Brain microvascular endothelial cell (primary cell): ENCODE data around the gene GNG7.

ENCODE experiments used
- DNase-seq: peaks from one replicate; pipeline ENCODE4 v3.0.0-alpha.2; 2020
- H3K27ac ChIP-seq: fragments of 250-450 bp; sonication (Bioruptor Pico); 2 replicates; pipeline ENCODE4 v1.5.1; 2020; ENCODE audit warnings: mild to moderate bottlenecking, moderate library complexity
- H3K27me3 ChIP-seq: fragments of 250-450 bp; sonication (Bioruptor Pico); replicated peaks from 2 replicates; pipeline ENCODE4 v1.5.1; 2020; ENCODE audit warnings: mild to moderate bottlenecking
- H3K36me3 ChIP-seq: fragments of 250-450 bp; sonication (Bioruptor Pico); replicated peaks from 2 replicates; pipeline ENCODE4 v1.5.1; 2020; ENCODE audit warnings: mild to moderate bottlenecking
- H3K4me3 ChIP-seq: 2 replicates; pipeline ENCODE4 v1.5.1; 2011; ENCODE audit warnings: low read depth, mild to moderate bottlenecking, control low read depth, low read length, moderate library complexity
- in situ Hi-C: cut with HindIII; loops from 2 replicates; pipeline ENCODE4 v1.10.0; 2017; ENCODE audit warnings: low sequenced_read_pairs, low pct_ligation_motif_present
- TF ChIP-seq, protein P1 (sequence below): IDR thresholded peaks from 2 replicates; pipeline ENCODE4 v1.5.1; 2011; ENCODE audit warnings: low read depth, mild to moderate bottlenecking, moderate library complexity, low read length, control low read depth, inconsistent platforms; ENCODE audit errors: missing control alignments

GNG7 gene

GRCh38 chr19:2528675-2529101 is 173.8 kb downstream of the GNG7 start:
- in situ Hi-C loops: no loop called here
- H3K36me3 ChIP-seq: no peaks in the 10 kb centered on the region
- H3K4me3 ChIP-seq: no peak overlapping the region
- H3K27me3 ChIP-seq: no peaks in the 10 kb centered on the region
- H3K27ac ChIP-seq: peak overlapping the region; percentile 68
- TF ChIP-seq, protein P1, sequence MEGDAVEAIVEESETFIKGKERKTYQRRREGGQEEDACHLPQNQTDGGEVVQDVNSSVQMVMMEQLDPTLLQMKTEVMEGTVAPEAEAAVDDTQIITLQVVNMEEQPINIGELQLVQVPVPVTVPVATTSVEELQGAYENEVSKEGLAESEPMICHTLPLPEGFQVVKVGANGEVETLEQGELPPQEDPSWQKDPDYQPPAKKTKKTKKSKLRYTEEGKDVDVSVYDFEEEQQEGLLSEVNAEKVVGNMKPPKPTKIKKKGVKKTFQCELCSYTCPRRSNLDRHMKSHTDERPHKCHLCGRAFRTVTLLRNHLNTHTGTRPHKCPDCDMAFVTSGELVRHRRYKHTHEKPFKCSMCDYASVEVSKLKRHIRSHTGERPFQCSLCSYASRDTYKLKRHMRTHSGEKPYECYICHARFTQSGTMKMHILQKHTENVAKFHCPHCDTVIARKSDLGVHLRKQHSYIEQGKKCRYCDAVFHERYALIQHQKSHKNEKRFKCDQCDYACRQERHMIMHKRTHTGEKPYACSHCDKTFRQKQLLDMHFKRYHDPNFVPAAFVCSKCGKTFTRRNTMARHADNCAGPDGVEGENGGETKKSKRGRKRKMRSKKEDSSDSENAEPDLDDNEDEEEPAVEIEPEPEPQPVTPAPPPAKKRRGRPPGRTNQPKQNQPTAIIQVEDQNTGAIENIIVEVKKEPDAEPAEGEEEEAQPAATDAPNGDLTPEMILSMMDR: no peak
- no peak for DNase-seq

DNA sequence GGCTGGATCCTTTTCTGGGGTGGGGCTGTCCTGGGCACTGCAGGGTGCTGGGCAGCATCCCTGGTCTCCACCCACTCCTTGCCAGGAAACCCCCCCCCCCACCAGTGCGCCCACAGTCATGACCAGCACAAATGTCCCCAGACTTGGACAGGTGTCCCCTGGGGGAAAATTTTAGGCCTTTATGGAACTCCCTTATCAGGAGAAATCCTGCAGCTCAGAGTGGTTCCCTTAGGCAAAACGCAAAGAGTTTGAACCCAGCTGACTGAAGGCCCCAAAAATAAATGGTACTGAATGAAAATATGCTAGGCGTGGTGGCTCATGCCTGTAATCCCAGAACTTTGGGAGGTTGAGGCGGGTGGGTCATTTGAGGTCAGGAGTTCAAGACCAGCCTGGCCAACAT is 174.8 kb downstream of the GNG7 start:
- Histone ChIP-seq H3K27me3 (no peaks in the 10 kb centered on the region), H3K4me3 (no peak overlapping the region), H3K36me3 (no peaks in the 10 kb centered on the region), H3K27ac (no peak overlapping the region)
- DNase-seq: no peak
- in situ Hi-C loops: no loop called here
- TF ChIP-seq, protein P1: no peak

- no peak overlapping the region for H3K4me3 ChIP-seq
- H3K36me3 ChIP-seq: no peaks in the 10 kb centered on the region
- DNase-seq: no peak
- in situ Hi-C loops: no loop called here
- H3K27ac ChIP-seq: no peak overlapping the region
- no peaks in the 10 kb centered on the region for H3K27me3 ChIP-seq
- TF ChIP-seq, protein P1: no peak
Measured at GRCh38 chr19:2527171-2527570, 175.3 kb downstream of the GNG7 start.

DNA sequence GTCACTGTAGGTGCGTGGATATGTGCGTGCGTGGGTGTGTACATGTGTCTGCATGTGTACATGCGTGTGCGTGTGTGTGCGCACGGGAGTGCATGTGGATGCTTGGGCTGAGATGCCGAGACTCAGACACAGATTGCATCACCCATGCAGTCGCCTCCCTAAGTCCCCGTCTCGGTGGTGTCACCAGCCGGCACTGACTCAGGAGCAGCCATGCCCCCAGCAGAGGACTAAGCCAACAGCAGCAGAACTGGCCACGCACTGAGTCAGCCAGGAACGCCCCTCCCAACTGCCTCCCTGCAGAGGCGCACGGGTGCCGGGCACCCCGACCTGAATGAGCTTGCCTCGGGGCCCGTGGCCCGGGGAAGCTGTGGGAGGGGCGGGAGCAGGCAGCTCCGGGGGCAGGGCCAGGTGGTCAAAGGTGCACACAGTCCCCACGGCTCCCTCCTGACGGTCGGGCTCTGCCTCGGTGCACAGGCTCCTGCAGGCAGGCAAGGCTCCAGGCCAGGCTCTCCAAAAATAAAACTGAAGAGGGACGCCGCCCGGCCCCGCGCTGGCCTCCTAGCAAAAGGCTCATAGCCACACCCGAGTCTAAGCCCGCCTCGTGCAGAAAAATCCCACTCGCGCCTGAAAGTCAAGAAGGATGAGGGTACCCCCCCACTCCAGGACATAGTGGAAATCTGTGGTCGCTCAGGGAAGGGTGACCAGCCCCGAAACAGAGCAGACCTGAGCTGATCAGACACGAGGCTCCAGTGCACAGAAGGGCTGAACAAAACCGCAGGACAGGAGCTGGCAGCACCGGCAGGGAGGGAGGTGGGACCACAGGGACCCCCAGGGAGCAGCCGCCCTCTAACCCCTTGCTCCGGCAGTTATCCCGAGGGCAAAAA is 177.4 kb downstream of the GNG7 start:
- H3K27ac ChIP-seq: peak overlapping the region; percentile 85
- TF ChIP-seq, protein P1: no peak
- no peaks in the 10 kb centered on the region for H3K36me3 ChIP-seq
- in situ Hi-C loops: no loop called here
- H3K27me3 ChIP-seq: no peaks in the 10 kb centered on the region
- peak overlapping the region; percentile 37 for H3K4me3 ChIP-seq
- peak; percentile 82 for DNase-seq

- no peaks in the 10 kb centered on the region for H3K27me3 ChIP-seq
- in situ Hi-C loops: no loop called here
- TF ChIP-seq, protein P1: no peak
- H3K36me3 ChIP-seq: no peaks in the 10 kb centered on the region
- H3K4me3 ChIP-seq: no peak overlapping the region
- peak overlapping the region; percentile 85 for H3K27ac ChIP-seq
- no peak for DNase-seq
Measured at GRCh38 chr19:2524361-2524839, 178.1 kb downstream of the GNG7 start.
